GM12878 (cell line): ENCODE measurements around the gene BBX. TPM values are rescaled to one million over a fixed set of nuclear protein-coding genes. Genes with fewer than 3 reads are reported as not detected.

Experiments used
- ATAC-seq: fragments of 200-7000 bp; cut with Tn5 transposase; 3 replicates; pipeline ENCODE4 v1.9.1; 2020; ENCODE audit warnings: mild to moderate bottlenecking, moderate library complexity
- BruUV-seq: library from RNA; stranded (reverse); fragments of 400-500 nt; replicated peaks from 2 replicates; lab custom pipeline; 2021; lab: Mats Ljungman, UMichigan
- CTCF ChIA-PET: fragments of 300-600 bp; sonication (Branson Sonifier 250); formaldehyde crosslinking; extraction: SDS; loops from one replicate; lab custom pipeline; 2021; ENCODE audit warnings: inconsistent platforms; lab: Yijun Ruan, JAX
- POLR2A ChIA-PET: fragments of 350-600 bp; formaldehyde crosslinking; extraction: SDS; loops from one replicate; lab custom pipeline; 2021; ENCODE audit warnings: inconsistent platforms; lab: Charles Lee
- RAD21 ChIA-PET: fragments of 300-600 bp; sonication (Branson Sonifier 250); formaldehyde crosslinking; loops from one replicate; lab custom pipeline; 2023; ENCODE audit warnings: antibody characterized with exemption; ENCODE audit not compliant: unreplicated experiment; lab: Charles Lee
- SMC1A ChIA-PET: fragments of 300-600 bp; sonication (Branson Sonifier 250); formaldehyde crosslinking; loops from one replicate; lab custom pipeline; 2023; ENCODE audit not compliant: unreplicated experiment, uncharacterized antibody; lab: Charles Lee
- DNase-seq: peaks from one replicate; pipeline ENCODE4 v3.0.0-alpha.2; 2011; ENCODE audit warnings: low read depth, low spot score
- FAIRE-seq: peaks from 3 replicates; lab custom pipeline; 2011; peaks lifted over from hg19 to GRCh38; lab: Jason Lieb, UNC
- H2AFZ ChIP-seq: 2 replicates; pipeline ENCODE4 v1.6.0; 2011; ENCODE audit warnings: low read depth, low read length, control low read depth; ENCODE audit not compliant: control insufficient read depth
- H3K27ac ChIP-seq: 2 replicates; pipeline ENCODE4 v1.5.1; 2011; ENCODE audit warnings: control low read depth; ENCODE audit not compliant: control insufficient read depth, insufficient read depth
- H3K27me3 ChIP-seq, 2 experiments: replicated peaks in 1 of 2; 2 replicates each; pipeline versions ENCODE4 v1.6.0 to v1.6.1; 2011; ENCODE audit warnings: low read length in 1 of 2; ENCODE audit not compliant: control insufficient read depth in 2 of 2, insufficient read depth in 2 of 2
- H3K36me3 ChIP-seq, 2 experiments: 2 replicates each; pipeline ENCODE4 v1.5.1; 2011; ENCODE audit warnings: low read length in 1 of 2; ENCODE audit not compliant: control insufficient read depth in 2 of 2, insufficient read depth in 2 of 2
- H3K4me1 ChIP-seq: 2 replicates; pipeline ENCODE4 v1.6.1; 2011; ENCODE audit warnings: mild to moderate bottlenecking, low read length, moderate library complexity, mixed read lengths; ENCODE audit not compliant: control insufficient read depth, insufficient read depth
- H3K4me2 ChIP-seq: 2 replicates; pipeline ENCODE4 v1.6.0; 2011; ENCODE audit warnings: control low read depth; ENCODE audit not compliant: control insufficient read depth, insufficient read depth
- H3K4me3 ChIP-seq: fragments of 200-600 bp; sonication (generic); 2 replicates; pipeline ENCODE4 v1.5.1; 2016
- H3K79me2 ChIP-seq: 2 replicates; pipeline ENCODE4 v1.6.0; 2011; ENCODE audit warnings: low read length; ENCODE audit not compliant: control insufficient read depth, insufficient read depth
- H3K9ac ChIP-seq: 2 replicates; pipeline ENCODE4 v1.8.0; 2011; ENCODE audit warnings: low read length, control low read depth, mixed read lengths; ENCODE audit not compliant: control insufficient read depth, insufficient read depth
- H3K9me3 ChIP-seq: replicated peaks from 3 replicates; pipeline ENCODE4 v1.5.1; 2011; ENCODE audit warnings: mild to moderate bottlenecking, low read length; ENCODE audit not compliant: control insufficient read depth, insufficient read depth
- H4K20me1 ChIP-seq: 2 replicates; pipeline ENCODE4 v1.6.0; 2011; ENCODE audit not compliant: control insufficient read depth, insufficient read depth
- ATF7 ChIP-seq: fragments of 450-650 bp; IDR thresholded peaks from 2 replicates; pipeline ENCODE4 v1.6.1; 2016; ENCODE audit warnings: low read depth, mild to moderate bottlenecking
- BHLHE40 ChIP-seq, 2 experiments: fragments of 450-650 bp in 1 of 2; IDR thresholded peaks; 2 replicates each; pipeline ENCODE4 v1.6.1; 2011 to 2017; ENCODE audit warnings: low read depth in 2 of 2, borderline replicate concordance in 1 of 2, improper control_type of control experiment in 1 of 2, low read length in 1 of 2, mild to moderate bottlenecking in 1 of 2
- CEBPB ChIP-seq, 2 experiments: fragments of 150-350 bp in 1 of 2; IDR thresholded peaks; 2 replicates each; pipeline ENCODE4 v1.6.1; 2012 to 2014; ENCODE audit warnings: low read depth in 2 of 2, low read length in 2 of 2, borderline replicate concordance in 1 of 2, inconsistent platforms in 1 of 2
- ETV6 ChIP-seq, 2 experiments: fragments of 450-650 bp in 1 of 2; IDR thresholded peaks in 1 of 2; conservative IDR thresholded peaks in 1 of 2; 2 replicates each; pipeline ENCODE4 v1.6.1; 2014; ENCODE audit warnings: antibody characterized with exemption in 1 of 2, borderline replicate concordance in 1 of 2, low read depth in 1 of 2, mild to moderate bottlenecking in 1 of 2, moderate library complexity in 1 of 2
- EZH2 ChIP-seq: IDR thresholded peaks from 2 replicates; pipeline ENCODE4 v1.6.1; 2012; ENCODE audit warnings: low read depth, mild to moderate bottlenecking, control low read depth, inconsistent platforms, low read length, borderline replicate concordance; ENCODE audit not compliant: control insufficient read depth
- HDAC6 ChIP-seq: fragments of 200-600 bp; sonication (generic); IDR thresholded peaks from one replicate; pipeline ENCODE4 v1.8.0; 2017; ENCODE audit warnings: antibody characterized with exemption; ENCODE audit not compliant: unreplicated experiment
- KLF5 ChIP-seq: fragments of 450-650 bp; IDR thresholded peaks from 2 replicates; pipeline ENCODE4 v1.6.1; 2014; ENCODE audit warnings: mild to moderate bottlenecking; ENCODE audit not compliant: partially characterized antibody
- MTA2 ChIP-seq: fragments of 450-650 bp; IDR thresholded peaks from 2 replicates; pipeline ENCODE4 v1.6.1; 2016; ENCODE audit warnings: low read depth, mild to moderate bottlenecking, moderate library complexity
- MYC ChIP-seq: IDR thresholded peaks from 2 replicates; pipeline ENCODE4 v1.6.1; 2011; ENCODE audit warnings: mild to moderate bottlenecking, low read length, moderate library complexity, inconsistent platforms; ENCODE audit not compliant: insufficient read depth, insufficient replicate concordance, insufficient read length, severe bottlenecking
- RCOR1 ChIP-seq: conservative IDR thresholded peaks from 2 replicates; pipeline ENCODE4 v1.6.1; 2012; ENCODE audit warnings: low read depth, low read length, improper control_type of control experiment
- RELA ChIP-seq: fragments of 450-650 bp; IDR thresholded peaks from 2 replicates; pipeline ENCODE4 v1.8.0; 2014; ENCODE audit warnings: borderline replicate concordance; ENCODE audit not compliant: partially characterized antibody
- REST ChIP-seq: IDR thresholded peaks from 2 replicates; pipeline ENCODE4 v1.6.1; 2012; ENCODE audit warnings: mild to moderate bottlenecking, low read depth, low read length
- STAT1 ChIP-seq: fragments of 450-650 bp; conservative IDR thresholded peaks from 2 replicates; pipeline ENCODE4 v1.6.1; 2014; ENCODE audit warnings: antibody characterized with exemption, mild to moderate bottlenecking
- STAT3 ChIP-seq: IDR thresholded peaks from 2 replicates; pipeline ENCODE4 v1.6.1; 2011; ENCODE audit warnings: low read depth, low read length, improper control_type of control experiment
- SUZ12 ChIP-seq: fragments of 200-600 bp; sonication (generic); IDR thresholded peaks from one replicate; pipeline ENCODE4 v1.6.1; 2018; ENCODE audit warnings: antibody characterized with exemption, mild to moderate bottlenecking; ENCODE audit not compliant: unreplicated experiment
- ZNF217 ChIP-seq: fragments of 450-650 bp; IDR thresholded peaks from 2 replicates; pipeline ENCODE4 v1.6.1; 2017; ENCODE audit warnings: antibody characterized with exemption, mild to moderate bottlenecking
- ZSCAN29 ChIP-seq: fragments of 450-650 bp; IDR thresholded peaks from 2 replicates; pipeline ENCODE4 v1.6.1; 2017; ENCODE audit warnings: mild to moderate bottlenecking, moderate library complexity
- WGBS: methylation state at CpG from one replicate; pipeline ENCODE4 v1.1.6; 2016; ENCODE audit warnings: low lambda C conversion rate; ENCODE audit not compliant: insufficient replicate concordance, insufficient coverage; ENCODE audit errors: missing lambda C conversion rate; 5-methylcytosine and 5-hydroxymethylcytosine counted together
- in situ Hi-C: fragments of 300-500 bp; cut with MboI; formaldehyde crosslinking; loops from 9 replicates; pipeline ENCODE4 v1.14.3; 2018; ENCODE audit warnings: mixed read lengths
- intact Hi-C: fragments of 100-400 bp; cut with micrococcal nuclease; formaldehyde crosslinking; loops from one replicate; pipeline ENCODE4 v1.14.2; 2022; ENCODE audit not compliant: unreplicated experiment
- polyA plus RNA-seq, 11 experiments: library from polyadenylated mRNA; depleted of rRNA in 4 of 11; unstranded in 6 of 11; stranded (reverse) in 5 of 11; fragments of >200 nt; fragmentation: Nextera tagmentation in 4 of 11; fragmentation: Illumina TruSeq in 1 of 11; extraction: Ambion mirVana in 4 of 11; extraction: Trizol in 1 of 11; gene quantifications; 1 replicate in 1 of 11; 2 replicates in 10 of 11; pipeline versions ENCODE4 v1.2.1 to v1.2.3, GENCODE V29; 2011 to 2016; ENCODE audit warnings: inconsistent platforms in 2 of 11, missing spikeins in 2 of 11, low read depth in 1 of 11
- total RNA-seq, 4 experiments: library from RNA; depleted of rRNA in 3 of 4; stranded (reverse); fragments of >200 nt in 3 of 4; fragmentation: Illumina TruSeq in 1 of 4; extraction: Trizol in 1 of 4; gene quantifications; 2 replicates each; pipeline versions ENCODE4 v1.2.1 to v1.2.3, GENCODE V29; 2013 to 2021
- TF ChIP-seq, protein P1 (sequence below): IDR thresholded peaks from 2 replicates; pipeline ENCODE4 v1.6.1; 2012; ENCODE audit warnings: low read length, inconsistent platforms

BBX gene
- total and polyA plus RNA-seq, 10 of the 15 experiments (the other 5 are each of a cell fraction or from before 2014, with no cell fraction given) = 13.3 to 38.5 (median 32.0) TPM

DNA sequence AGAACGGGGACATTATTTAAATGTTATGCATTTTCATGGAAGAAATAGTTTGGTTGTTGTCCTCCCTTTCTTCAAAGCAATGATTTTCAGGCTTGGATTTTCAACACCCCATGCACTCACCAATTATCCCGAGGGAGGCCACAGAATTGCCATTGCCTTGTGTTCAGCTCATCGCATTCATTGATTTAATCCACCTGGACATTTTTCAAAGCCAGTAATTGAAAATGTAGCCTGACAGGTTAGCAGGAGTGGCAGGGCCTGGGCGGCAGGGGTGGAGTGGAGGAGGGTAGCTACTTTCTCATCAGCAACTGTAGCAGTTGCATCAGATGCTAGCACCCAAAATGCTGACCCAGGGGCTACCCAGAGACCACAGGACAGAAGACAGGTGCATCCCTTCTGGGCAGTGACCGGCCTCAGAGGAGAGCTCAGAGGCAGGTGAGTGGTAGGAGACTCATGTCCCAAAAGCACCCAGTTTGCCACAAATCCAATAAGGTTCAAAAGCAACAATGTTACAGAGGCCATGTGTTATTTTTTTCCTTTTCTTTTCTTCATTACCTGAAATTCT lies 325.7 kb downstream of the BBX start:
- CTCF ChIA-PET = interaction anchor here (0.6 to 4.1 kb wide), 11 partner anchors 10 to 1388 kb away, joined by 3 to 56 read pairs (median 3); no protein-coding TSS in a partner anchor
- SMC1A ChIA-PET = interaction anchor here (0.6 to 1.5 kb wide), 5 partner anchors 8 to 281 kb away, joined by 3 to 5 read pairs (median 4); no protein-coding TSS in a partner anchor
- in situ Hi-C loops = no loop called here
- POLR2A ChIA-PET = no interaction called here
- H3K4me1 ChIP-seq = no peaks in the 10 kb centered on the region; the same call in 1 of the 2 replicates
- no peaks in the 10 kb centered on the region for H3K79me2 ChIP-seq
- ATAC-seq = no peak
- no peak for FAIRE-seq
- H3K9me3 ChIP-seq = no peaks in the 10 kb centered on the region
- no TSS peak for BruUV-seq
- 58% methylated on average over 5 of the region's 5 CpGs for WGBS
- RAD21 ChIA-PET = no interaction called here
- no peak overlapping the region for H3K4me3 ChIP-seq
- H3K36me3 ChIP-seq = no peaks in the 10 kb centered on the region
- H3K27me3 ChIP-seq = no peaks in the 10 kb centered on the region; a peak in 1 of 4 replicates
- no peak overlapping the region for H3K9ac ChIP-seq
- H4K20me1 ChIP-seq = no peaks in the 10 kb centered on the region
- no peak for TF ChIP-seq CEBPB (IDR thresholded peaks at IDR 0.05; ENCODE audit: borderline replicate concordance in 1 of 2, low read depth in 2 of 2, low read length in 2 of 2)
- TF ChIP-seq BHLHE40 (IDR thresholded peaks at IDR 0.05; ENCODE audit: borderline replicate concordance in 1 of 2, low read depth in 2 of 2, low read length in 1 of 2) = no peak
- TF ChIP-seq MTA2 = no peak
- TF ChIP-seq STAT3 = no peak
- TF ChIP-seq SUZ12 = no peak
- TF ChIP-seq RELA = no peak
- no peak for TF ChIP-seq STAT1
- no peak for TF ChIP-seq ETV6 (conservative IDR thresholded peaks at IDR 0.05 in 1 of 2, IDR thresholded peaks at IDR 0.05 in 1 of 2; ENCODE audit: borderline replicate concordance in 1 of 2, low read depth in 1 of 2)
- no peak for TF ChIP-seq REST
- no peak for TF ChIP-seq RCOR1
- no peak for TF ChIP-seq KLF5
- no peak for TF ChIP-seq ATF7
- no peak for TF ChIP-seq MYC
- TF ChIP-seq HDAC6 = no peak
- no peak for TF ChIP-seq EZH2
- TF ChIP-seq ZSCAN29 = no peak
- TF ChIP-seq, protein P1, sequence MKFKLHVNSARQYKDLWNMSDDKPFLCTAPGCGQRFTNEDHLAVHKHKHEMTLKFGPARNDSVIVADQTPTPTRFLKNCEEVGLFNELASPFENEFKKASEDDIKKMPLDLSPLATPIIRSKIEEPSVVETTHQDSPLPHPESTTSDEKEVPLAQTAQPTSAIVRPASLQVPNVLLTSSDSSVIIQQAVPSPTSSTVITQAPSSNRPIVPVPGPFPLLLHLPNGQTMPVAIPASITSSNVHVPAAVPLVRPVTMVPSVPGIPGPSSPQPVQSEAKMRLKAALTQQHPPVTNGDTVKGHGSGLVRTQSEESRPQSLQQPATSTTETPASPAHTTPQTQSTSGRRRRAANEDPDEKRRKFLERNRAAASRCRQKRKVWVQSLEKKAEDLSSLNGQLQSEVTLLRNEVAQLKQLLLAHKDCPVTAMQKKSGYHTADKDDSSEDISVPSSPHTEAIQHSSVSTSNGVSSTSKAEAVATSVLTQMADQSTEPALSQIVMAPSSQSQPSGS = no peak
- TF ChIP-seq ZNF217 = no peak
- no peak for DNase-seq
- intact Hi-C loops = loop anchor here (10.0 kb wide), 1 partner anchor 274 kb away; no protein-coding TSS in a partner anchor
- H3K27ac ChIP-seq = no peak overlapping the region
- H3K4me2 ChIP-seq = no peak overlapping the region
- no peak overlapping the region for H2AFZ ChIP-seq
